ENCODE measurements around the gene HTT. TPM values are rescaled to one million over a fixed set of nuclear protein-coding genes. Genes with fewer than 3 reads are reported as not detected.

HTT gene
- total RNA-seq, 6 experiments from 2014 or later, result 38.1 to 52.0 (median 47.8) TPM

DNA sequence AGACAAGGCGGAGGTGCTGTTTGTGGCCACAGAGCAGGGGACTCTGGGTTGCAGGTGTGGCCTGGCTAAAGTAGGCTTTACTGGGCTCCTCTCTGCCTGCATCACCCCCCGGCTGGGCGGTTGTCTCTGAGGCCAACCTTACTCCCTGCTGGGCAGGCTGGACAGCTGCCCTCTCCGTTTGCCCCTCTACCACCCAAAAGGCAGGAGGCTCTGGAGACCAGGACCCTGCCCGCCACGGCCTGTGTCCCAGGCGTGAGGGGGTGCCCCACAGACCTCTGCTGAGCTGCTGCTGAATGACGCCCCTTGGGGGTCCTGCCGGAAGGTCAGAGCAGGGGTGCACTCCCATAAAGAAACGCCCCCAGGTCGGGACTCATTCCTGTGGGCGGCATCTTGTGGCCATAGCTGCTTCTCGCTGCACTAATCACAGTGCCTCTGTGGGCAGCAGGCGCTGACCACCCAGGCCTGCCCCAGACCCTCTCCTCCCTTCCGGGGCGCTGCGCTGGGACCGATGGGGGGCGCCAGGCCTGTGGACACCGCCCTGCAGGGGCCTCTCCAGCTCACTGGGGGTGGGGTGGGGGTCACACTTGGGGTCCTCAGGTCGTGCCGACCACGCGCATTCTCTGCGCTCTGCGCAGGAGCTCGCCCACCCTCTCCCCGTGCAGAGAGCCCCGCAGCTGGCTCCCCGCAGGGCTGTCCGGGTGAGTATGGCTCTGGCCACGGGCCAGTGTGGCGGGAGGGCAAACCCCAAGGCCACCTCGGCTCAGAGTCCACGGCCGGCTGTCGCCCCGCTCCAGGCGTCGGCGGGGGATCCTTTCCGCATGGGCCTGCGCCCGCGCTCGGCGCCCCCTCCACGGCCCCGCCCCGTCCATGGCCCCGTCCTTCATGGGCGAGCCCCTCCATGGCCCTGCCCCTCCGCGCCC, 1.1 kb upstream of the HTT start:
- DNase-seq, result no peak
- no peaks in the 10 kb centered on the region; the same call in none of the 2 replicates for H3K27me3 Mint-ChIP-seq (ENCODE audit: insufficient read depth)
- H3K9me3 Mint-ChIP-seq, result no peaks in the 10 kb centered on the region
- TF ChIP-seq, protein P1, sequence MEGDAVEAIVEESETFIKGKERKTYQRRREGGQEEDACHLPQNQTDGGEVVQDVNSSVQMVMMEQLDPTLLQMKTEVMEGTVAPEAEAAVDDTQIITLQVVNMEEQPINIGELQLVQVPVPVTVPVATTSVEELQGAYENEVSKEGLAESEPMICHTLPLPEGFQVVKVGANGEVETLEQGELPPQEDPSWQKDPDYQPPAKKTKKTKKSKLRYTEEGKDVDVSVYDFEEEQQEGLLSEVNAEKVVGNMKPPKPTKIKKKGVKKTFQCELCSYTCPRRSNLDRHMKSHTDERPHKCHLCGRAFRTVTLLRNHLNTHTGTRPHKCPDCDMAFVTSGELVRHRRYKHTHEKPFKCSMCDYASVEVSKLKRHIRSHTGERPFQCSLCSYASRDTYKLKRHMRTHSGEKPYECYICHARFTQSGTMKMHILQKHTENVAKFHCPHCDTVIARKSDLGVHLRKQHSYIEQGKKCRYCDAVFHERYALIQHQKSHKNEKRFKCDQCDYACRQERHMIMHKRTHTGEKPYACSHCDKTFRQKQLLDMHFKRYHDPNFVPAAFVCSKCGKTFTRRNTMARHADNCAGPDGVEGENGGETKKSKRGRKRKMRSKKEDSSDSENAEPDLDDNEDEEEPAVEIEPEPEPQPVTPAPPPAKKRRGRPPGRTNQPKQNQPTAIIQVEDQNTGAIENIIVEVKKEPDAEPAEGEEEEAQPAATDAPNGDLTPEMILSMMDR (IDR thresholded peaks at IDR 0.05), result peak; percentile 63
- H3K36me3 Mint-ChIP-seq (ENCODE audit: low read depth), result no peaks in the 10 kb centered on the region
- peaks cover 39% of the 10 kb centered on the region for H3K4me1 Mint-ChIP-seq (ENCODE audit: low read depth)
- H3K4me3 Mint-ChIP-seq, result peak overlapping the region; percentile 20; the same call in 1 of the 2 replicates
- H3K27ac Mint-ChIP-seq, result no peak overlapping the region

GRCh38 chr4:3074846-3075651, 568 bp downstream of the HTT start:
- no peaks in the 10 kb centered on the region for H3K9me3 Mint-ChIP-seq
- no peaks in the 10 kb centered on the region for H3K36me3 Mint-ChIP-seq (ENCODE audit: low read depth)
- no peaks in the 10 kb centered on the region; the same call in 1 of the 2 replicates for H3K27me3 Mint-ChIP-seq (ENCODE audit: insufficient read depth)
- H3K4me1 Mint-ChIP-seq (ENCODE audit: low read depth), result peaks cover 39% of the 10 kb centered on the region
- TF ChIP-seq, protein P1 (IDR thresholded peaks at IDR 0.05), result no peak; the same call in 1 of the 2 replicates
- peak; percentile 58 for DNase-seq
- H3K4me3 Mint-ChIP-seq, result peak overlapping the region; percentile 97
- peak overlapping the region; percentile 98 for H3K27ac Mint-ChIP-seq

DNA sequence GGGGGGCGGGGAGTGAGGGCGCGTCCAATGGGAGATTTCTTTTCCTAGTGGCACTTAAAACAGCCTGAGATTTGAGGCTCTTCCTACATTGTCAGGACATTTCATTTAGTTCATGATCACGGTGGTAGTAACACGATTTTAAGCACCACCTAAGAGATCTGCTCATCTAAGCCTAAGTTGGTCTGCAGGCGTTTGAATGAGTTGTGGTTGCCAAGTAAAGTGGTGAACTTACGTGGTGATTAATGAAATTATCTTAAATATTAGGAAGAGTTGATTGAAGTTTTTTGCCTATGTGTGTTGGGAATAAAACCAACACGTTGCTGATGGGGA, 1.1 kb downstream of the HTT start:
- no peaks in the 10 kb centered on the region for H3K36me3 Mint-ChIP-seq (ENCODE audit: low read depth)
- H3K9me3 Mint-ChIP-seq, result no peaks in the 10 kb centered on the region

DNA sequence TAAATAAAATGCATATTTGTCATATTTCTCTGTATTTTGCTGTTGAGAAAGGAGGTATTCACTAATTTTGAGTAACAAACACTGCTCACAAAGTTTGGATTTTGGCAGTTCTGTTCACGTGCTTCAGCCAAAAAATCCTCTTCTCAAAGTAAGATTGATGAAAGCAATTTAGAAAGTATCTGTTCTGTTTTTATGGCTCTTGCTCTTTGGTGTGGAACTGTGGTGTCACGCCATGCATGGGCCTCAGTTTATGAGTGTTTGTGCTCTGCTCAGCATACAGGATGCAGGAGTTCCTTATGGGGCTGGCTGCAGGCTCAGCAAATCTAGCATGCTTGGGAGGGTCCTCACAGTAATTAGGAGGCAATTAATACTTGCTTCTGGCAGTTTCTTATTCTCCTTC, 3.3 kb downstream of the HTT start:
- Mint-ChIP-seq H3K4me3 (no peak overlapping the region), H3K27me3 (ENCODE audit: insufficient read depth) (no peaks in the 10 kb centered on the region; the same call in 1 of the 2 replicates), H3K9me3 (no peaks in the 10 kb centered on the region), H3K27ac (no peak overlapping the region), H3K4me1 (ENCODE audit: low read depth) (peaks cover 20% of the 10 kb centered on the region), H3K36me3 (ENCODE audit: low read depth) (no peaks in the 10 kb centered on the region)
- no peak for DNase-seq
- TF ChIP-seq, protein P1 (IDR thresholded peaks at IDR 0.05), result no peak

More for the DNA sequence above, 1.1 kb downstream of the HTT start:
- Mint-ChIP-seq H3K27ac (peak overlapping the region; percentile 98), H3K4me1 (ENCODE audit: low read depth) (peaks cover 37% of the 10 kb centered on the region), H3K4me3 (peak overlapping the region; percentile 97), H3K27me3 (ENCODE audit: insufficient read depth) (no peaks in the 10 kb centered on the region; the same call in 1 of the 2 replicates)
- no peak for DNase-seq
- TF ChIP-seq, protein P1 (IDR thresholded peaks at IDR 0.05), result no peak

- H3K36me3 Mint-ChIP-seq (ENCODE audit: low read depth), result no peaks in the 10 kb centered on the region; the same call in 1 of the 2 replicates
- H3K4me1 Mint-ChIP-seq (ENCODE audit: low read depth), result peaks cover 20% of the 10 kb centered on the region
- H3K27ac Mint-ChIP-seq, result no peak overlapping the region
- no peaks in the 10 kb centered on the region for H3K9me3 Mint-ChIP-seq
- H3K4me3 Mint-ChIP-seq, result no peak overlapping the region
- no peaks in the 10 kb centered on the region; the same call in 1 of the 2 replicates for H3K27me3 Mint-ChIP-seq (ENCODE audit: insufficient read depth)
- TF ChIP-seq, protein P1 (IDR thresholded peaks at IDR 0.05), result no peak
- DNase-seq, result no peak
Measured at GRCh38 chr4:3079694-3080123, 5.2 kb downstream of the HTT start.
